Skeletal muscle cell (primary cell): ENCODE measurements around the gene CDK4.

ENCODE experiments used
- DNase-seq: peaks from one replicate; pipeline ENCODE4 v3.0.0-alpha.2; 2010; ENCODE audit warnings: low read depth
- H3K4me3 ChIP-seq: 2 replicates; pipeline ENCODE4 v1.5.1; 2011; ENCODE audit warnings: low read depth, mild to moderate bottlenecking, control low read depth, low read length, moderate library complexity

Gene CDK4

DNA sequence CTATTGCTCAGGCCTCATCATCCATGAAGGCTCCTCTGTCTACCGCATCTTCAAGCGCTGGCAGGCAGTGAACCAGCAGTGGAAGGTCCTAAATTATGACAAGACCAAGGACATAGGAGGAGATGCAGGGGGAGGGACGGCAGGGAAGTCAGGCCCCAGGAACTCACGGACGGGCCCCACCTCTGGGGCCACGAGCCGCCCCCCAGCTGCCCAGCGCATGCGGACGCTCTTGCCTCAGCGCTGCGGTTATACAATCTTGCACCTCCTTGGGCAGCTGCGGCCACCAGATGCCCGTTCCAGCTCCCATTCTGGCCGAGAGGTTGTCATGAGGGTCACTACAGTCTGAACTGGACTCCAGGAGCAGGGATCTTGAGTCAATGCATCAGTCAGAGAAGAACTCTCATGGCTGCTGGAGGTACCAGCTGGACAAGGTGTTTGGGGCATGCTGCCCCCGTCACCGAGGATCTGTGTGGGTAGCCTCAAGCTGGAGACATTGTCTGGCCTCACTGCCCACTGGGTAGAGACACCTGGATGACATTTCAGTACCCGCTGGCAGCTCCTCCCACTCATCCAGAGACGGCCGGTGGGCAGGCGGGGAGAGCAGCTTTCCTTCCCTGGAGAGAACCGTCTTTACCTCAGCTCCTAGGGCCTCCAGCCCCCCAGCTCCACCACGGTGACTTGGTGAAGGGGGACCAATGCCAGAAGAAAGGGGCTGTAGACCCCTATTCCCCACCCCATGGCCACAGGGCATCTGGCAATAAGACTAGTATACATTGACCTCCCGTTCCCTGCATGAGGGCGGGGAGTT is 6.6 kb upstream of the CDK4 start:
- H3K4me3 ChIP-seq = no peak overlapping the region
- no peak for DNase-seq

DNA sequence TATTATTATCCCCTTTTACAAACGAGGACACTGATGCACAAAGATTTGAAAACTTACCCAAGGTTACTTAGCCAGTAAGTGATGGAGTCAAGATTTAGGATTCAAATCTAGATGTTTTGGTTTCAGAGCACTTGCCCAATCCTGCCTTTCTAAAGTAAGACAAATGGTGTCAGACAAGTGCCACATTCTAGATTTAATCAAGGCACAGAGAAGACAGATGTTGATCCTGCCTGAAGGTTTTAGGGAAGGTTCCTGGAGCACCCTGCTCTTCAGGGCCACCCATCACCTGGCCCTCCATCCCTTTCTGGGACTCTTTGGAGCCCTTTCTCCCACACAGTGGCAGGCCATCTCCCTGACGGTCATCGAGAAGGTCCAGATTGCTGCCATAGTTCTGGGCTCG is 5.7 kb upstream of the CDK4 start:
- H3K4me3 ChIP-seq = no peak overlapping the region
- DNase-seq = no peak

DNA sequence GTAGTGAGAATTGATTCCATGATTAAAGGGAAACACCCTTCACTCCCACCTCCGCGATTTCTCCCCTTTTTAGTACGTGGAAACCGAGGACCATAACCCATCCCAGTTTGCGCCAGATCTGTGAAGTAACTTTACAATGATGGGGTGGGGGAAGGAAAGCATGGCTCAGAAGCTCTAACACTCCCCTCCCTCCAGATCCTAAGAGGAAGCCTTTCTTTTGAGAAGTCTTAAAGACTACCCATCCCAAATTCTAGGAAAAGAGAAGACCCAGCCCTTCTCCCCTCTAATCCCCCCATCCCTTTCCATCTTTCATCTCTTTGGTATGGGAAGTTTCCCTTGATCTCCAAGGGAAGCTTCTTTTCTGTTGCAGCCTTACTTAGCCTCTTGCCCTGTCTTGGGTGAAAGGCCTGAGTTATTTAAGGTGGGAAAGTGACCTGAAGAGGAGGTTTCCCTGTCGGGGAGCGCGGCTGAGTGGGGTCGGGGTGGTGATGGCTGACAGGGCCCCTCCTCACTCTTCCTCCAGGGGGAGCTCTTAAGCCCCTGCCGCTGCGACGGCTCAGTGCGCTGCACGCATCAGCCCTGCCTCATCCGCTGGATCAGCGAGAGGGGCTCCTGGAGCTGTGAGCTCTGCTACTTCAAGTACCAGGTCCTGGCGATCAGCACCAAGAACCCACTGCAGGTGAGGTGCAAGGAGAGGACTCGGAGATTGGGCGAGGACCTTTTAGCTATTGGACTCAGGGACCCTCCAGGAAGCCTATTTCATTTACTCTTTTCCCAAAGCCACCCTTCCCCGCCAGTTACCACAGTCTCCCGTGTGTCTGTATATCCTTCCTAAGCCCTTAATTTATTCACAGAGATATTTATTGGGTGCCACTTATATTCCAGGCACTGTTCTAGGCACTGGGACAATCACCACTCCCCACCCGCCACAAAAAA is 4.6 kb upstream of the CDK4 start:
- no peak overlapping the region for H3K4me3 ChIP-seq
- DNase-seq = no peak

DNA sequence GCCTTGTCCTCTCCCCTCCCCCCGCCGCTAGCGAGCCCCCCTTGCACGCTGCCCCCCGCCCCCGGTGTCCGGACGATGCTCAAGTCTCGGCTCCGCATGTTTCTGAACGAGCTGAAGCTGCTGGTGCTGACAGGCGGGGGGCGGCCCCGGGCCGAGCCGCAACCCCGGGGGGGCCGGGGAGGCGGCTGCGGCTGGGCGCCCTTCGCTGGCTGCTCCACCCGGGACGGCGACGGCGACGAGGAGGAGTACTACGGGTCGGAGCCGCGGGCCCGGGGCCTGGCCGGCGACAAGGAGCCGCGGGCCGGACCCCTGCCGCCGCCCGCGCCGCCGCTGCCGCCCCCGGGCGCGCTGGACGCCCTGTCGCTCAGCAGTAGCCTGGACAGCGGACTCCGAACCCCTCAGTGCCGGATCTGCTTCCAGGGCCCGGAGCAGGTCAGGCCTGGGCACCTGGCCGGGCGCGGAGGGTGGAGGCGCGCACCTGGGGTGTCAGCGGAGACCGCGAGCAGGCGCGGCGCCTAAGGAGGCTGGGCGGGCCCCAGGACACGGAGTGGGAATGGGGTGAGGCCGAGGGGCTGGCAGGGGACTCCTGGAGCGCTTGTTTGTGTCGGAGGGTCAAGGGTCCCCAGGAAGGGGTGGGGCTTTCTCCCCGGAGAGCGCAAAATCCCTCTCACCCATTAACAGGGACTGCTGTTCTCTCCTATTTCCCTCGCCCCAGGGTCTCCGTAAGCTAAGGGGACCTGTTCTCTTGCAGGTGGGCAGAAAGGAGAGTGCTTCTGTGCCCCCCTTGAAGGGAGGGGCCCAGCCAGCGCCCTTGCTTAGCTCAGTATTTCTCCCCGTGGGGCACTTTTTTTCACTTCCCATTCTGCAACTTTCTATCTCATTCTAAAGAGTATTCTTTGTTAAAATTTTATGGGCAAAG is 3.6 kb upstream of the CDK4 start:
- peak overlapping the region; percentile 60 for H3K4me3 ChIP-seq
- no peak for DNase-seq

DNA sequence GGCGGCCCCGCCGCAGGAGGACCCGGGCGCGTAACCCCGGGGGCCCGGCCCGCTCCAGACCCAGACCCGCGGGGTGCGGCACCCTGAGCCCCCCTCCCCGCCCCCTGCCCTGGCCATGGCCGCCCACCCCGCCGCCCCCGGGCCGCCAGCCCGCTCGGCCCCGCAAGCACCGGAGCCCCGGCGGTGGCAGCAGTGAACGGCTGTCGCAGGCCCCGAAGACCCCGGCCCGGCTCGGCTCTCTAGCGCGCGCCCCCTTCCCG is 3.0 kb upstream of the CDK4 start:
- no peak for DNase-seq
- H3K4me3 ChIP-seq = peak overlapping the region; percentile 60

DNA sequence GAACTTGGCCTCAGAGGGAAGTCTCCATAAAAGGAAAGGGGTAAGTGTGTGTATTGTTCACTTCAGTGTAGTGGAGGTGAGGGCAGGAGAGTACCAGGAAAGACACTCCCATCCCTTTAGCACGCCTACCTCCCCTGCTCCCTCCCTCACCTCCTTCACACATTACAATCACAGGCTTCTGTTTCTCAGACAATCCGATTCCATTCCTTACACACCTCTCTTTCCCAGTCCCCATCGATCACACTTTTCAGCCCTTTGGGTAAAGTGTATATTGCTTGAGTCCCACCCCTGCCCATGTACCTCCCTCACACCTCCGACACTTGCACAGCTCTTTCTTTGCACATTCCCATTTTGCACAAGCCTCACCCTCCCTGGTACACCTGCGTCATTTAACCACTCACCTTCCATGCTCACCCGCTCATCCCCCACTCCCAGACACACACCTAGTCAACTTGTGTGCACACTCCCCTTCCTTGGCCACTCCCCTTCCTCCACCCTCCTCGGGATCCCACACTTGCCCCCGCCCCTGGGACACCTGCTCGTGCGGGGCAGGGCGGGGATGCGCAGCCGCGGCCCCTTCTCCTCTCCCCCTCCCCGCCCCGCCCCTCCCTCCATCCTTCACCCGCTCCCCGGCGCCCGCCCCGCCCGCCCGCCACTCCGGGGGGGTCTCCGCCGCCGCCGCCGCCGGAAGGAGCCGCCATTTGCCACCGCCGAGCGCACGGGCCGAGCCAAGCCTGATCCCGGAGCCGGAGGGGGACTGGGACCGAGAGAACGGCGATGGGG is 2.5 kb upstream of the CDK4 start, which contains the start of gene MARCHF9:
Gene MARCHF9 (plus strand): TSS at position 693 of the 783 bp plus-strand sequence. CDS start 426 bp downstream, outside the sequence.
- DNase-seq = no peak
- peak within 1 kb of the TSS; percentile 60 for H3K4me3 ChIP-seq

DNA sequence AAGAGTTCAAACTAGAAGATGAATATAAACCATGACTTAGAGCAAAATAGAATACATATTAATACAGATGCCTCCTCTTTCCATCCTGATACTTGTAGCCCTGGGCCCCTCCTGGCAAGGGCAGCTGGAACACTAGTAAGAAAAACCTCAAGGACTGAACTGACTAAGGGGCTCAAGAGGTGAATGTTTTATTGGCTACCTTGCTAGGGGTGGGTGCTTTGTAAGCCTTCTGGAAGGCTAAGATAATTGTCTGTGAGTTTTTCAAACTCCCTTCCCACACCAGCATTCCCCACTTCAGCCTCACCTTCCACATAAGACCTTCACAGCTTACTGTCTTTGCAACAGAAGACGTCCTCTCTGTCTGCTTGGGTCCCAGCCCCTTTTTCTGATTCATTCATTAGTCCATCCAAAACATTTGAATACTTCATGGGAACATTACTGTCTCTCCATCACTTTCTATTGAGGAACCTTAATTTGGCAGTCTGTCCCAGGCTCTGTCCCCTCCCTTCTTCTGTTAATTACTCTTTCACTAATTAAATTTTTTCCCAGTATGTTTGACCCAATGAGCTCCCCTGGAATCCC is 1.7 kb upstream of the CDK4 start:
- DNase-seq = no peak
- no peak overlapping the region for H3K4me3 ChIP-seq

DNA sequence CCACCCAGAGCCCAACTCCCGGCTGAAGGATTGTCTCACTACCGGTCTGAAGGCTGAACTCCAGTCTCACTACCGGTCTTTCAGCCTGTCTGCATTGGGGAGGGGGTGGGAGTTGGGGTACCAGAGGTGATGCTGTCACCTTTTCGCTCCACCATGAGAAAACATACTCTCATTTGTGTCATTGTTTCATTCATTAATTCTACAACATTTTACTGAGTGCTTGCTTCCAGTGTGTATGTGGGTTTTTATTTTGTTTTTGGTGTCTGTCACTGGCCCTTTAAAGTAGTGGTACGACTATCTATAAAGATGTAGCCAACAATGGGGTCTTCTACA is 524 bp upstream of the CDK4 start:
- no peak for DNase-seq

DNA sequence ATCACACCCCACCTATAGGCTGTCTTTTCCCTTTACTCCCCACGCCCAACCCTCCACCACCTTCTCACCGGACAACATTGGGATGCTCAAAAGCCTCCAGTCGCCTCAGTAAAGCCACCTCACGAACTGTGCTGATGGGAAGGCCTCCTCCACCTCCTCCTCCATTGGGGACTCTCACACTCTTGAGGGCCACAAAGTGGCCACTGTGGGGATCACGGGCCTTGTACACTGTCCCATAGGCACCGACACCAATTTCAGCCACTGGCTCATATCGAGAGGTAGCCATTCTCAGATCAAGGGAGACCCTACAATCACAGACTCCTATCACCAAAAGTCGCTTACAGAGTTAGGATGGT is 700 bp downstream of the CDK4 start:
- peak overlapping the region; percentile 91 for H3K4me3 ChIP-seq
- no peak for DNase-seq

More for the DNA sequence above, 524 bp upstream of the CDK4 start:
- peak overlapping the region; percentile 36 for H3K4me3 ChIP-seq

DNA sequence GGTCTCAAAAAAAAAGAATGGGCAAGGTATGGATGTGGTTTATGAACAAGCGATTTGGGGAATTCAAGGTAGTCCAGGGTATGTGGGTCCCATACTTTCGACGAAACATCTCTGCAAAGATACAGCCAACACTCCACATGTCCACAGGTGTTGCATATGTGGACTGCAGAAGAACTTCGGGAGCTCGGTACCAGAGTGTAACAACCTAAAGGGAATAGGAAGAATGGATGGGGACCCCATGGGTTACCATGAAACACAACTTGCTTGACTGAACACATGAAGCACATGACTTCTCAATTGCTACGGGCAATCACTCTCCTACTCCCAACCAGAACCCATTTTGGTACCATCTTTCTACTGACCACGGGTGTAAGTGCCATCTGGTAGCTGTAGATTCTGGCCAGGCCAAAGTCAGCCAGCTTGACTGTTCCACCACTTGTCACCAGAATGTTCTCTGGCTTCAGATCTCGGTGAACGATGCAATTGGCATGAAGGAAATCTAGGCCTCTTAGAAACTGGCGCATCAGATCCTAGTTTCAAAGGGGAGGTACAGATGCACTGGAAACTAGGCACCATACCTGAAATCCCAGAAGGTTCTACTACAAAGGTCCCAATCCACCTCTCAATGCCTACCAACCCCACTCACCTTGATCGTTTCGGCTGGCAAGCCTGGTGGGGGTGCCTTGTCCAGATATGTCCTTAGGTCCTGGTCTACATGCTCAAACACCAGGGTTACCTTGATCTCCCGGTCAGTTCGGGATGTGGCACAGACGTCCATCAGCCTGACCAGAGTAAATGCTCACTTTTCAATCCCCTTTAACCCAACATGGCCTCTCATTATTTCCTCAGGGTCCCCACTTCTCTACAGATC is 1.3 kb downstream of the CDK4 start:
- DNase-seq = no peak
- peak overlapping the region; percentile 91 for H3K4me3 ChIP-seq

DNA sequence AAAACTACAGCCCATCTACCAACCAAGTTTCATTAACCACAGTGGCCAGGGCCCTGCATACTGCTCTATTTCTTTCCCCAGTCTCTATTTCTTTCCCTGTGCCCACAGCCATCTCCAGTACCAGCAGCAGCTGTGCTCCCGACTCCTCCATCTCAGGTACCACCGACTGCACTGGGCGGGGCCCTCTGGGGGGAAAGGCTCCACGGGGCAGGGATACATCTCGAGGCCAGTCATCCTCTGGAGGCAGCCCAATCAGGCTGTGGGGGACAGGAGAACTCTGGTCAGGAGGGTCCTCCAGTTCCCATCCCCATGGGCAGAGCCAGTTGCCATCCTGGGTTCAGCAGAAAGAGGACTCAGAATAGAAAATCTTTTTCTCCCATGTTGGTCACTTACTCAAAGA is 3.0 kb downstream of the CDK4 start:
- no peak overlapping the region for H3K4me3 ChIP-seq
- DNase-seq = no peak

DNA sequence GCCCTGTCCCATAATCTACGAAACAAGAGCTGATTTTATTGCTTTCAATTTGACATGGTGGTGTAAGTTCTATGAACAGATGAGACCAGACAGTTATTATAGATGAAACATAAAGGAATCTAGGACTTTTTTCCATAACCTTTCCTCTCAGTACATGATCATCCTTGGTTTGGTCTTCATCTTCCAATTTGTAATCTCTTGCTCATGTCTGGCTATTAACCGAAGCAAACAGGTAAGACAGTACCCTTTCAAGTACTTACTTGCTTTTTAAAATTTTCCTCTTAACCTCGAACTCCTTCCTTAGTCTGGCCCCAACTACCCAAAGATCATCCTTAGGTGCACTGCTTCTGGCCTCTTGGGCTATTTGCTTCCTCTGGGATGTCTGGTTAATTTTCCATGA is 6.1 kb downstream of the CDK4 start:
- no peak for DNase-seq
- peak overlapping the region; percentile 93 for H3K4me3 ChIP-seq

DNA sequence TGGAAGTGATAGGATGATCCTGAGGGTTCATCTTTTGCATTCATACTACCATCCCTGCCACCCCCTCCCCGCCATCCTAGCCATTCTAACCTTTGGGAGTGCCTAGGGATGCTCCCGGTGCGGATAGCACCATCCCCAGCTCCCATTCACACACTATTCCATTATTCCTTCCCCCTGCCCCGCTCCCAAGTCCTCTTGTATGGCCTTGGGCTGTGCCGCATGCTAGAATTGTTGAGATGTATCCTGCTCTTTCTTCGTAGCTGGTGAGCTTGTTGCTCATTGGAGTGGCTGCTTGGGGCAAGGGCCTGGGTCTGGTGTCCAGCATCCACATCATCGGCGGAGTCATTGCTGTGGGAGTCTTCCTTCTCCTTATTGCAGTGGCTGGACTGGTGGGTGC is 6.6 kb downstream of the CDK4 start:
- H3K4me3 ChIP-seq = peak overlapping the region; percentile 93
- DNase-seq = no peak

DNA sequence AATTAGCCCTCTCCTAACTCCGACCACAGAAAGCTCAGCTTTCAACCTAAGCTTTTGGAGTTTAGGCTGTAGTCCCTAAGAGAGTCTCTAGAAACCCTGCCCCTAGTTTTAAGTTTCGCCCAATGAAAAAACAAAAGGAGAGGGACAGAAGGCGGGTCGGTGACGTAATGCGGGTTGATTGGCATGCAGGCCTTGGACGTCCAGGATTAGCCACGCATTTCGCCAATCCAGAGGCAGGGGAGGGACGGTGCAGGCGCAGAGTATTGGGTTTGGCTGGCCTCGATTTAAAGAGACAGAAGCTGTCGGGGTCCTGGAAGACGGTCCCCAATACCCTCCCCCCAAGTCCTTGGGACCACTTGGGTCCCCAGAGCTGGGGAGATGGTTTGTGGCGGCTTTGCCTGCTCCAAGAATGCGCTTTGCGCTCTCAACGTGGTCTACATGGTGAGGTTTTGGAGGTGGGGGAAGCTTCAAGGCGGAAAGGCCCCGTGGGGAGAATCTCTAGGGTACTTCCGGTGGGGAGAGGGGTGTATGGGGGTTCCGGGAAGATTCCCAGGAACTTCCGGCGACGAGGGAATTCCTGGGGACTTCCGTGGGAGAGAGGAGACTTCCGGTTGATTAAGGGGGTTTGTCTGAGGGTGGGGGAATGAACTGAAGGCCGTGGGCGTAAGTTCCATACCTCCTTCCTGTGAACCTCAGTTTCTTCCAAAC is 7.2 kb downstream of the CDK4 start, which contains the start of gene TSPAN31:
Gene TSPAN31 (plus strand): TSS at position 263 of the 708 bp plus-strand sequence. CDS start 116 bp downstream, at position 379.
- peak within 1 kb of the TSS; percentile 93 for H3K4me3 ChIP-seq
- DNase-seq = peak; percentile 96

DNA sequence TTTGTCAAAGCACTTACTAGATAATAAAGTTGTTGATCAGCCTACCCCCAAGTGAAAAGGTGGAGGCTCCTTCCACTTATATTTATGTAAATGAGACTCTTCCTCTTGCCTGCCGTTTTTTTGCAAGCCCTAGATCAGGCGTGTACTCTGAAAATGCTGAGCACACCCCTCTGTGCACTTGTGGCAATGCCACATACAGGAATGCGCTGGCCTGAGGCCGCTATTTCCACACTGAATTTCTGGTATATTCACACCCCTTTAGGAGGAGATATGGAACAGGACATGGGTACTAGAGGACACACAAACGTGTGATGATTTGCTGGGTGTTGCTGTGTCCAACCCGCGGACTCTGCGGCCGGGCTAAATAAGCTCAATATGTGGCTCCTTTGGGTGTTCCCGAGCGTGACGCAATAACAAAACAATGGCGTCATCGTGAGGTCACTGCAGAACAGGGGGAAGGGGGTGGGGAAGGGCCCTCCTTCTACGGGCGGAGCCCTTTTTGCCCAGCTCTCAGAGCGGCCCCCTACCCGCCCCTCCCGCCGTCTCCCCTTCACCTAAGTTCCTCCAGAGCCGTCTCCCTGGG is 7.8 kb downstream of the CDK4 start:
- H3K4me3 ChIP-seq = peak overlapping the region; percentile 93
- DNase-seq = peak; percentile 62

DNA sequence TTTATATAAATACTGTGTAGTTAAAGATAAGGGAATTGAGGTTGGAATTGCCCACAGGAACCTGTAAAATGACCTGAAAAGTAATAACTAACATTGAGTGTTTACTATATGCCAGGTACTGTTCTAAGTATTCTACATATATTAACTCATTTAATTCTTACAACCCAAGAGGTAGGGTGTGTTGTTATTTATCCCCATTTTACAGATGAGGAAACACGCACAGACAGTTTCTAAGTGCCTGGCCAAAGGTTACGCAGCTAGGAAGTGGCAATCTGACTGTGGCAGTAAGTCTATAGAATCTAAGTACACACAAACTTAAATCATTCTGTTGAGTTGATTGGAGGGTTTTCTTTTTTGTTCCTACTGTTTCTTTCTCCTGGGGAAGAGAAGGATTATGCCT is 8.3 kb downstream of the CDK4 start:
- no peak overlapping the region for H3K4me3 ChIP-seq
- no peak for DNase-seq
